ENCODE data around the gene SPINK8.

GRCh38 chr3:48287034-48287433 lies 46.4 kb downstream of the SPINK8 start:
- TF ChIP-seq CTCF (IDR thresholded peaks at IDR 0.05) (no peak), POLR2A (IDR thresholded peaks at IDR 0.05) (no peak)

All from right lobe of liver (tissue), 4 donors.